Neural crest cell (in vitro differentiated cells): ENCODE results near the gene AGO4. TPM values are rescaled to one million over a fixed set of nuclear protein-coding genes. Genes with fewer than 3 reads are reported as not detected.
"Not testable (repeated sequence)": the region's sequence is repeated elsewhere in the genome, so short reads cannot be mapped to it uniquely, and the experiment has no call there.

ENCODE experiments used
- DNase-seq: peaks from one replicate; pipeline ENCODE4 v3.0.0; 2021; ENCODE audit warnings: low read depth, mixed read lengths, low spot score
- H3K27ac Mint-ChIP-seq: one replicate; pipeline ENCODE4 v1.8.0; 2021; ENCODE audit warnings: mild to moderate bottlenecking, mixed read lengths; ENCODE audit not compliant: unreplicated experiment
- H3K27me3 Mint-ChIP-seq: 2 replicates; pipeline ENCODE4 v1.8.0; 2021; ENCODE audit warnings: low read depth, mild to moderate bottlenecking, mixed read lengths
- H3K36me3 Mint-ChIP-seq: 2 replicates; pipeline ENCODE4 v1.8.0; 2021; ENCODE audit warnings: low read depth, mild to moderate bottlenecking, mixed read lengths
- H3K4me1 Mint-ChIP-seq: 2 replicates; pipeline ENCODE4 v1.8.0; 2021; ENCODE audit warnings: mixed read lengths
- H3K4me3 Mint-ChIP-seq: one replicate; pipeline ENCODE4 v1.8.0; 2021; ENCODE audit warnings: mild to moderate bottlenecking, mixed read lengths
- H3K9me3 Mint-ChIP-seq: 2 replicates; pipeline ENCODE4 v1.8.0; 2021; ENCODE audit warnings: mixed read lengths
- CTCF ChIP-seq: fragments of 200-600 bp; sonication (generic); conservative IDR thresholded peaks from 2 replicates; pipeline ENCODE4 v1.5.0; 2021; ENCODE audit warnings: antibody characterized with exemption, mild to moderate bottlenecking
- total RNA-seq: library from RNA; stranded (reverse); gene quantifications from 2 replicates; pipeline ENCODE4 v1.2.1, GENCODE V29; 2021

AGO4 gene
- total RNA-seq, 1 donor from 2014 or later, result 17.1 TPM

- TF ChIP-seq CTCF, result no peak
- peaks cover 27% of the 10 kb centered on the region for H3K4me1 Mint-ChIP-seq
- peak; percentile 22 for DNase-seq
- peak overlapping the region; percentile 94 for H3K27ac Mint-ChIP-seq
- H3K9me3 Mint-ChIP-seq, result no peaks in the 10 kb centered on the region
- H3K4me3 Mint-ChIP-seq, result peak overlapping the region; percentile 93
- H3K36me3 Mint-ChIP-seq, result no peaks in the 10 kb centered on the region
- no peaks in the 10 kb centered on the region for H3K27me3 Mint-ChIP-seq
Observed at GRCh38 chr1:35808450-35809113, 766 bp downstream of the AGO4 start.

GRCh38 chr1:35809114-35810095, 1.6 kb downstream of the AGO4 start:
- peak overlapping the region; percentile 94 for H3K27ac Mint-ChIP-seq
- DNase-seq, result no peak
- H3K4me1 Mint-ChIP-seq, result peaks cover 28% of the 10 kb centered on the region
- no peaks in the 10 kb centered on the region for H3K9me3 Mint-ChIP-seq
- no peaks in the 10 kb centered on the region for H3K27me3 Mint-ChIP-seq
- H3K36me3 Mint-ChIP-seq, result no peaks in the 10 kb centered on the region
- H3K4me3 Mint-ChIP-seq, result peak overlapping the region; percentile 93
- TF ChIP-seq CTCF, result no peak

GRCh38 chr1:35810096-35810881, 2.5 kb downstream of the AGO4 start:
- TF ChIP-seq CTCF, result no peak
- no peaks in the 10 kb centered on the region for H3K9me3 Mint-ChIP-seq
- H3K27ac Mint-ChIP-seq, result no peak overlapping the region
- peaks cover 25% of the 10 kb centered on the region for H3K4me1 Mint-ChIP-seq
- peak overlapping the region; percentile 93 for H3K4me3 Mint-ChIP-seq
- no peak for DNase-seq
- no peaks in the 10 kb centered on the region for H3K27me3 Mint-ChIP-seq
- H3K36me3 Mint-ChIP-seq, result no peaks in the 10 kb centered on the region

GRCh38 chr1:35812754-35813153, 4.9 kb downstream of the AGO4 start:
- H3K36me3 Mint-ChIP-seq, H3K4me3 Mint-ChIP-seq: not testable (repeated sequence)

GRCh38 chr1:35825255-35825654, 17.4 kb downstream of the AGO4 start:
- no peaks in the 10 kb centered on the region for H3K9me3 Mint-ChIP-seq
- H3K36me3 Mint-ChIP-seq, result peaks cover 6% of the 10 kb centered on the region
- no peaks in the 10 kb centered on the region for H3K4me1 Mint-ChIP-seq
- no peaks in the 10 kb centered on the region for H3K27me3 Mint-ChIP-seq
- H3K27ac Mint-ChIP-seq, result no peak overlapping the region
- DNase-seq, result no peak
- no peak overlapping the region for H3K4me3 Mint-ChIP-seq
- TF ChIP-seq CTCF, result no peak

More at GRCh38 chr1:35812754-35813153, 4.9 kb downstream of the AGO4 start:
- H3K9me3 Mint-ChIP-seq, H3K27ac Mint-ChIP-seq, H3K27me3 Mint-ChIP-seq, DNase-seq: not testable (repeated sequence)
- H3K4me1 Mint-ChIP-seq, result peaks cover 20% of the 10 kb centered on the region
